H9 (cell line): ENCODE results near the gene ZNF750. TPM values are rescaled to one million over a fixed set of nuclear protein-coding genes. Genes with fewer than 3 reads are reported as not detected.
A peak's percentile ranks its signal among the peaks of the same experiment; 100 is the strongest.

Experiments
- DNase-seq: peaks from one replicate; pipeline ENCODE4 v3.0.0-alpha.2; 2017
- H2AFZ ChIP-seq: one replicate; pipeline ENCODE4 v1.6.1; 2013; ENCODE audit warnings: mild to moderate bottlenecking, low read length, control low read depth, moderate library complexity
- H2AK5ac ChIP-seq: 2 replicates; pipeline ENCODE4 v1.6.1; 2013; ENCODE audit warnings: low read length, control low read depth, mixed read lengths; ENCODE audit not compliant: insufficient read length
- H2BK120ac ChIP-seq: one replicate; pipeline ENCODE4 v1.6.1; 2013; ENCODE audit warnings: low read depth, mild to moderate bottlenecking, low read length, control low read depth, inconsistent platforms; ENCODE audit not compliant: poor library complexity, severe bottlenecking
- H2BK12ac ChIP-seq: 2 replicates; pipeline ENCODE4 v1.6.1; 2013; ENCODE audit warnings: low read length, control low read depth, mixed read lengths, low read depth; ENCODE audit not compliant: insufficient read length
- H2BK15ac ChIP-seq: 2 replicates; pipeline ENCODE4 v1.6.1; 2013; ENCODE audit warnings: low read depth, low read length, control low read depth
- H2BK20ac ChIP-seq: one replicate; pipeline ENCODE4 v1.6.1; 2013; ENCODE audit warnings: low read depth, mild to moderate bottlenecking, low read length, control low read depth, inconsistent platforms; ENCODE audit not compliant: poor library complexity, severe bottlenecking
- H2BK5ac ChIP-seq: 2 replicates; pipeline ENCODE4 v1.6.1; 2013; ENCODE audit warnings: low read length, control low read depth, mixed read lengths; ENCODE audit not compliant: insufficient read length
- H3K14ac ChIP-seq: 2 replicates; pipeline ENCODE4 v1.6.1; 2013; ENCODE audit warnings: low read length, control low read depth; ENCODE audit not compliant: insufficient read depth
- H3K18ac ChIP-seq: 2 replicates; pipeline ENCODE4 v1.6.1; 2013; ENCODE audit warnings: low read depth, mild to moderate bottlenecking, mixed read lengths, low read length, control low read depth; ENCODE audit not compliant: insufficient read length
- H3K23ac ChIP-seq: 2 replicates; pipeline ENCODE4 v1.6.1; 2013; ENCODE audit warnings: low read length, control low read depth, mixed read lengths, low read depth; ENCODE audit not compliant: insufficient read length
- H3K23me2 ChIP-seq: 2 replicates; pipeline ENCODE4 v1.6.1; 2013; ENCODE audit warnings: low read depth, mild to moderate bottlenecking, mixed read lengths, low read length, control low read depth; ENCODE audit not compliant: insufficient read length, poor library complexity, severe bottlenecking
- H3K27ac ChIP-seq: 2 replicates; pipeline ENCODE4 v1.5.1; 2013; ENCODE audit warnings: low read length, control low read depth, mixed read lengths, low read depth; ENCODE audit not compliant: insufficient read length
- H3K27me3 ChIP-seq: 2 replicates; pipeline ENCODE4 v1.6.1; 2013; ENCODE audit warnings: low read length, control low read depth, inconsistent platforms; ENCODE audit not compliant: insufficient read depth
- H3K4ac ChIP-seq: 2 replicates; pipeline ENCODE4 v1.6.1; 2013; ENCODE audit warnings: low read depth, mild to moderate bottlenecking, control low read depth, inconsistent platforms, low read length, moderate library complexity
- H3K4me1 ChIP-seq: 2 replicates; pipeline ENCODE4 v1.6.1; 2013; ENCODE audit warnings: low read length, control low read depth, inconsistent platforms; ENCODE audit not compliant: insufficient read depth
- H3K4me2 ChIP-seq: 2 replicates; pipeline ENCODE4 v1.6.1; 2013; ENCODE audit warnings: low read length, control low read depth, mixed read lengths; ENCODE audit not compliant: insufficient read length, insufficient read depth
- H3K56ac ChIP-seq: 2 replicates; pipeline ENCODE4 v1.6.1; 2013; ENCODE audit warnings: low read depth, mild to moderate bottlenecking, mixed read lengths, low read length, control low read depth; ENCODE audit not compliant: insufficient read length
- H3K79me1 ChIP-seq: 2 replicates; pipeline ENCODE4 v1.6.1; 2013; ENCODE audit warnings: low read depth, mild to moderate bottlenecking, moderate library complexity, low read length, control low read depth, inconsistent platforms; ENCODE audit not compliant: insufficient read depth, poor library complexity, severe bottlenecking
- H3K79me2 ChIP-seq: 2 replicates; pipeline ENCODE4 v1.6.1; 2013; ENCODE audit warnings: low read length, control low read depth, inconsistent platforms; ENCODE audit not compliant: insufficient read depth
- H3K9ac ChIP-seq: 2 replicates; pipeline ENCODE4 v1.6.1; 2013; ENCODE audit warnings: low read length, control low read depth, mixed read lengths; ENCODE audit not compliant: insufficient read length; ENCODE audit errors: extremely low read depth
- H3K9me3 ChIP-seq: one replicate; pipeline ENCODE4 v1.6.1; 2013; ENCODE audit warnings: low read depth, low read length, inconsistent platforms; ENCODE audit not compliant: control insufficient read depth
- H3T11ph ChIP-seq: one replicate; pipeline ENCODE4 v1.6.1; 2013; ENCODE audit warnings: mild to moderate bottlenecking, low read length, control low read depth, inconsistent platforms
- H4K20me1 ChIP-seq: one replicate; pipeline ENCODE4 v1.6.1; 2013; ENCODE audit not compliant: control insufficient read depth, insufficient read length, insufficient read depth
- H4K5ac ChIP-seq: 2 replicates; pipeline ENCODE4 v1.6.1; 2013; ENCODE audit warnings: low read depth, mild to moderate bottlenecking, mixed read lengths, low read length, control low read depth; ENCODE audit not compliant: insufficient read length
- H4K8ac ChIP-seq: replicated peaks from 2 replicates; pipeline ENCODE4 v1.6.1; 2013; ENCODE audit warnings: low read length, control low read depth, mixed read lengths, low read depth; ENCODE audit not compliant: insufficient read length
- H4K91ac ChIP-seq: 2 replicates; pipeline ENCODE4 v1.6.1; 2013; ENCODE audit warnings: low read depth, mild to moderate bottlenecking, moderate library complexity, mixed read lengths, low read length, control low read depth; ENCODE audit not compliant: insufficient read length
- H3K27ac Mint-ChIP-seq, 3 experiments: 2 replicates in 2 of 3; 3 replicates in 1 of 3; pipeline ENCODE4 v1.8.0; 2020 to 2021; ENCODE audit warnings: mixed read lengths in 3 of 3, mild to moderate bottlenecking in 1 of 3, moderate library complexity in 1 of 3
- H3K27me3 Mint-ChIP-seq: 2 replicates; pipeline ENCODE4 v1.8.0; 2021; ENCODE audit warnings: low read depth, mild to moderate bottlenecking, moderate library complexity, mixed read lengths
- H3K36me3 Mint-ChIP-seq, 3 experiments: 2 replicates in 2 of 3; 3 replicates in 1 of 3; pipeline ENCODE4 v1.8.0; 2020 to 2021; ENCODE audit warnings: low read depth in 3 of 3, mixed read lengths in 3 of 3; ENCODE audit not compliant: insufficient read depth in 1 of 3
- H3K4me1 Mint-ChIP-seq, 2 experiments: 2 replicates each; pipeline ENCODE4 v1.8.0; 2020; ENCODE audit warnings: mixed read lengths in 2 of 2
- H3K4me3 Mint-ChIP-seq, 2 experiments: 2 replicates in 1 of 2; 3 replicates in 1 of 2; pipeline ENCODE4 v1.8.0; 2020 to 2021; ENCODE audit warnings: mild to moderate bottlenecking in 2 of 2, mixed read lengths in 2 of 2, moderate library complexity in 1 of 2
- H3K9me3 Mint-ChIP-seq, 2 experiments: 2 replicates in 1 of 2; 3 replicates in 1 of 2; pipeline ENCODE4 v1.8.0; 2020; ENCODE audit warnings: mild to moderate bottlenecking in 2 of 2, mixed read lengths in 2 of 2, moderate library complexity in 1 of 2
- CTCF ChIP-seq: fragments of 200-600 bp; sonication (generic); conservative IDR thresholded peaks from 3 replicates; pipeline ENCODE4 v1.8.0; 2021; ENCODE audit warnings: antibody characterized with exemption, mild to moderate bottlenecking
- WGBS: extraction: QIAGEN DNeasy Blood & Tissue Kit; methylation state at CpG from one replicate; pipeline ENCODE4 v1.1.7; 2013; ENCODE audit warnings: missing lambda C conversion rate, low lambda C conversion rate, mixed read lengths; ENCODE audit not compliant: insufficient read length; ENCODE audit errors: extremely low coverage; 5-methylcytosine and 5-hydroxymethylcytosine counted together
- total RNA-seq: library from RNA; stranded (reverse); gene quantifications from 2 replicates; pipeline ENCODE4 v1.2.1, GENCODE V29; 2021

Gene ZNF750
- total RNA-seq, 1 experiment from 2014 or later: not detected

GRCh38 chr17:82813299-82814051, 26.3 kb downstream of the ZNF750 start:
- no peak overlapping the region for H3K4me2 ChIP-seq
- H2BK15ac ChIP-seq: no peak overlapping the region
- no peaks in the 10 kb centered on the region for H3K27me3 Mint-ChIP-seq
- no peaks in the 10 kb centered on the region for H3K79me2 ChIP-seq
- H3T11ph ChIP-seq: no peak overlapping the region
- DNase-seq: no peak
- no peaks in the 10 kb centered on the region for H3K79me1 ChIP-seq
- H3K4me1 Mint-ChIP-seq: no peaks in the 10 kb centered on the region
- no peak overlapping the region for H3K9ac ChIP-seq
- H4K5ac ChIP-seq: no peak overlapping the region
- no peak overlapping the region for H2AK5ac ChIP-seq
- no peak overlapping the region for H2BK5ac ChIP-seq
- no peaks in the 10 kb centered on the region for H4K20me1 ChIP-seq
- no peak overlapping the region for H3K27ac ChIP-seq
- peaks cover 9 to 13% of the 10 kb centered on the region in 2 experiments for H3K9me3 Mint-ChIP-seq
- no peak overlapping the region for H2BK20ac ChIP-seq
- H3K4ac ChIP-seq: no peak overlapping the region
- no peak overlapping the region for H2AFZ ChIP-seq
- H3K23ac ChIP-seq: no peak overlapping the region
- no peak overlapping the region for H2BK120ac ChIP-seq
- no peak overlapping the region for H3K14ac ChIP-seq
- peaks cover 9% of the 10 kb centered on the region for H3K9me3 ChIP-seq
- no CpG with 5 or more reads among the region's 23 CpGs for WGBS
- H3K27me3 ChIP-seq: no peaks in the 10 kb centered on the region
- no peak overlapping the region for H4K8ac ChIP-seq
- peak overlapping the region in 2 of 3 experiments; percentile 37 to 63; a peak in 2 of 7 replicates for H3K27ac Mint-ChIP-seq
- H3K23me2 ChIP-seq: no peaks in the 10 kb centered on the region
- H3K56ac ChIP-seq: no peak overlapping the region
- no peak for TF ChIP-seq CTCF
- no peak overlapping the region for H2BK12ac ChIP-seq
- no peak overlapping the region for H3K18ac ChIP-seq
- H3K4me1 ChIP-seq: no peaks in the 10 kb centered on the region
- H4K91ac ChIP-seq: no peak overlapping the region
- H3K4me3 Mint-ChIP-seq: no peak overlapping the region
- H3K36me3 Mint-ChIP-seq: peaks cover 50 to 89% (median 82%) of the 10 kb centered on the region in 3 experiments
